Neutrophil (primary cell): ENCODE results near the gene FBN1.

Experiments
- H3K27ac ChIP-seq: fragments of 200-600 bp; sonication (generic); 2 replicates; pipeline ENCODE4 v1.5.1; 2016; ENCODE audit warnings: mild to moderate bottlenecking, moderate library complexity
- H3K27me3 ChIP-seq: fragments of 200-600 bp; sonication (generic); 2 replicates; pipeline ENCODE4 v1.6.0; 2016; ENCODE audit warnings: mild to moderate bottlenecking
- H3K36me3 ChIP-seq: fragments of 200-600 bp; sonication (generic); 2 replicates; pipeline ENCODE4 v1.5.1; 2017
- H3K4me1 ChIP-seq, 2 experiments: fragments of 200-600 bp in 1 of 2; sonication (generic) in 1 of 2; 1 replicate in 1 of 2; 2 replicates in 1 of 2; pipeline versions ENCODE4 v1.5.1 to v1.6.1; 2013 to 2016; ENCODE audit warnings: low read depth in 1 of 2, low read length in 1 of 2, mild to moderate bottlenecking in 1 of 2, moderate library complexity in 1 of 2; ENCODE audit not compliant: control insufficient read depth in 1 of 2, insufficient read depth in 1 of 2
- H3K4me3 ChIP-seq, 2 experiments: fragments of 200-600 bp in 1 of 2; sonication (generic) in 1 of 2; 1 replicate in 1 of 2; 2 replicates in 1 of 2; pipeline ENCODE4 v1.5.1; 2013 to 2016; ENCODE audit warnings: low read depth in 1 of 2, low read length in 1 of 2, mild to moderate bottlenecking in 1 of 2, moderate library complexity in 1 of 2
- H3K9me3 ChIP-seq: fragments of 200-600 bp; sonication (generic); 2 replicates; pipeline ENCODE4 v1.5.1; 2016
- CTCF ChIP-seq: fragments of 200-600 bp; sonication (generic); IDR thresholded peaks from 2 replicates; pipeline ENCODE4 v1.5.1; 2016; ENCODE audit warnings: antibody characterized with exemption

The FBN1 gene

GRCh38 chr15:48498828-48499227 lies 146.7 kb downstream of the FBN1 start:
- H3K36me3 ChIP-seq, result peaks cover 55% of the 10 kb centered on the region
- no peak overlapping the region for H3K4me3 ChIP-seq
- H3K9me3 ChIP-seq, result no peaks in the 10 kb centered on the region
- H3K4me1 ChIP-seq, result no peaks in the 10 kb centered on the region
- no peaks in the 10 kb centered on the region for H3K27me3 ChIP-seq
- TF ChIP-seq CTCF, result no peak
- no peak overlapping the region for H3K27ac ChIP-seq

GRCh38 chr15:48494631-48495030 lies 150.9 kb downstream of the FBN1 start:
- Histone ChIP-seq H3K36me3 (peaks cover 61% of the 10 kb centered on the region), H3K9me3 (no peaks in the 10 kb centered on the region), H3K27me3 (no peaks in the 10 kb centered on the region), H3K4me3 (no peak overlapping the region), H3K27ac (no peak overlapping the region), H3K4me1 (no peaks in the 10 kb centered on the region)
- TF ChIP-seq CTCF, result no peak

GRCh38 chr15:48493763-48494225 lies 151.7 kb downstream of the FBN1 start:
- Histone ChIP-seq H3K9me3 (no peaks in the 10 kb centered on the region), H3K27me3 (no peaks in the 10 kb centered on the region), H3K27ac (no peak overlapping the region), H3K36me3 (peaks cover 63% of the 10 kb centered on the region), H3K4me1 (no peaks in the 10 kb centered on the region), H3K4me3 (no peak overlapping the region)
- no peak for TF ChIP-seq CTCF

GRCh38 chr15:48493084-48493762 lies 152.3 kb downstream of the FBN1 start:
- no peaks in the 10 kb centered on the region for H3K4me1 ChIP-seq
- H3K27ac ChIP-seq, result no peak overlapping the region
- TF ChIP-seq CTCF, result no peak
- no peaks in the 10 kb centered on the region for H3K27me3 ChIP-seq
- H3K36me3 ChIP-seq, result peaks cover 64% of the 10 kb centered on the region
- no peaks in the 10 kb centered on the region for H3K9me3 ChIP-seq
- H3K4me3 ChIP-seq, result no peak overlapping the region

GRCh38 chr15:48486228-48486627 lies 159.3 kb downstream of the FBN1 start:
- no peak overlapping the region for H3K27ac ChIP-seq

More at GRCh38 chr15:48486228-48486627, 159.3 kb downstream of the FBN1 start:
- TF ChIP-seq CTCF, result no peak
- Histone ChIP-seq H3K4me3 (no peak overlapping the region), H3K36me3 (peaks cover 91% of the 10 kb centered on the region), H3K27me3 (no peaks in the 10 kb centered on the region), H3K4me1 (no peaks in the 10 kb centered on the region), H3K9me3 (no peaks in the 10 kb centered on the region)
